Measurements from ENCODE around the gene ULK1.

DNA sequence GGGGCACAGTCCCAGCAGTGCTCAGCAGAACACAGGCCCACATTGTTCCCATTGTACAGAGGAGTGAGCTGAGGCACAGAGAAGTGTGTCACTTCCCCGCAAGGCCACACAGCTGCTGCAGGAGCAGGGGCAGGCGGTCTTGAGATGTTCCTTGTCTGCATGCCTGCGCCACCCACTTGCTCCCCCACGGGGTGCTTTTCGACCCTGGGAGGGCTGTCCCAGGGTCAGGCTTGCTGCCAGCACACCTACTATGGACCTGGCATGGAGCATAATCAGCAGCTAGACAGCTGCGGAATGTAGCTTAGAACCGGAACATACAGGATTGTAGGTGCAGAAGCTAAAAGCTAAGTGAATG lies 47.5 kb downstream of the ULK1 start:
- TF ChIP-seq POLR2AphosphoS5 (IDR thresholded peaks at IDR 0.05; ENCODE audit: borderline replicate concordance, low read depth, low read length) = no peak
- no peak for TF ChIP-seq EZH2 (IDR thresholded peaks at IDR 0.05)
- TF ChIP-seq FOXP2 (optimal IDR thresholded peaks at IDR 0.05; ENCODE audit: control extremely low read depth, extremely low read length, insufficient read depth) = no peak
